ENCODE measurements around the gene CTIF.

The CTIF gene

DNA sequence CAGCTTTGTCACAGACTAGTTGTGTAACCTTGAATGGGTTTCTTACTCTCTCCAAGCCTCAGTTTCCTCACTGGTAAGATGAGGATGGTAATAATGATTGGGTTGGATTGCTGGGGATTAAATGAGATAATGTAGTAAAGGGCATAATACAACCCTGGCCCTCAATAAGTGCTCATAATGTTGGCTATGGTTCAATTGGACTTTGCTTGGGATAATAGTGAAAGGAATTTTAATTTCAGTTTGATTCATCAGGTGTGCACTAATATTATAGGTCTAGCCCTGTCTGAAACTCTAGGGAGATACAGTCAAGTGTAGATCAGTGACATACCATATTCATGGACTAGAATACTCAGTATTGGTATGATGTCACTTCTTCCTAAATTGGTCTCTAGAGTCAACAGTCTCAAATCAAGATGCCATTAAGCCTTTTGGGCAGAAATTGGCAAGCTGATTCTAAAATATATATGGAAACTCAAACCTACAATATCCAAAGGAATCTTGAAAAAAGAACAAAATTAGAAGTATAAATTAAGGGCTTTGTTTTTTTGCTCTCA lies 250.5 kb downstream of the CTIF start:
- H3F3A ChIP-seq (ENCODE audit: insufficient read depth), result no peaks in the 10 kb centered on the region
- H3K79me2 ChIP-seq (ENCODE audit: insufficient read depth, low read length), result no peaks in the 10 kb centered on the region
- no peaks in the 10 kb centered on the region for H3K9me3 ChIP-seq (ENCODE audit: insufficient read depth, low read length)
- H3K27ac ChIP-seq (ENCODE audit: low read depth, low read length), result no peak overlapping the region
- H3K9me2 ChIP-seq (replicated peaks; ENCODE audit: insufficient read depth, low read length), result no peaks in the 10 kb centered on the region
- TF ChIP-seq CTCF (IDR thresholded peaks at IDR 0.05; ENCODE audit: insufficient read depth, low read length, poor library complexity, severe bottlenecking), result no peak
- no peak for TF ChIP-seq EZH2phosphoT487 (conservative IDR thresholded peaks at IDR 0.05; ENCODE audit: low read length)
- H3K9ac ChIP-seq (ENCODE audit: low read length), result no peak overlapping the region
- no peaks in the 10 kb centered on the region for H3K36me3 ChIP-seq (ENCODE audit: low read length)
- H2AFZ ChIP-seq (ENCODE audit: low read depth, low read length, severe bottlenecking), result no peak overlapping the region
- no peaks in the 10 kb centered on the region for H4K20me1 ChIP-seq (ENCODE audit: low read depth, low read length)
- no peak overlapping the region for H3K4me3 ChIP-seq (ENCODE audit: insufficient read depth, low read length, poor library complexity, severe bottlenecking)
- H3K4me2 ChIP-seq (ENCODE audit: low read depth, low read length, poor library complexity, severe bottlenecking), result no peak overlapping the region
- H3K27me3 ChIP-seq (ENCODE audit: low read length), result no peaks in the 10 kb centered on the region

GRCh38 chr18:48790226-48790863 lies 251.5 kb downstream of the CTIF start:
- H3K27me3 ChIP-seq (ENCODE audit: low read length), result no peaks in the 10 kb centered on the region
- H3K36me3 ChIP-seq (ENCODE audit: low read length), result no peaks in the 10 kb centered on the region
- H3K9ac ChIP-seq (ENCODE audit: low read length), result no peak overlapping the region
- no peak overlapping the region for H3K4me2 ChIP-seq (ENCODE audit: low read depth, low read length, poor library complexity, severe bottlenecking)
- no peak overlapping the region for H3K4me3 ChIP-seq (ENCODE audit: insufficient read depth, low read length, poor library complexity, severe bottlenecking)
- H3K27ac ChIP-seq (ENCODE audit: low read depth, low read length), result no peak overlapping the region
- TF ChIP-seq EZH2phosphoT487 (conservative IDR thresholded peaks at IDR 0.05; ENCODE audit: low read length), result no peak
- no peak for TF ChIP-seq CTCF (IDR thresholded peaks at IDR 0.05; ENCODE audit: insufficient read depth, low read length, poor library complexity, severe bottlenecking)
- no peaks in the 10 kb centered on the region for H4K20me1 ChIP-seq (ENCODE audit: low read depth, low read length)
- H3K9me3 ChIP-seq (ENCODE audit: insufficient read depth, low read length), result no peaks in the 10 kb centered on the region
- no peaks in the 10 kb centered on the region for H3F3A ChIP-seq (ENCODE audit: insufficient read depth)
- H3K79me2 ChIP-seq (ENCODE audit: insufficient read depth, low read length), result no peaks in the 10 kb centered on the region
- no peaks in the 10 kb centered on the region for H3K9me2 ChIP-seq (replicated peaks; ENCODE audit: insufficient read depth, low read length)
- H2AFZ ChIP-seq (ENCODE audit: low read depth, low read length, severe bottlenecking), result no peak overlapping the region

GRCh38 chr18:48790869-48791635 lies 252.2 kb downstream of the CTIF start:
- H3K9me2 ChIP-seq (replicated peaks; ENCODE audit: insufficient read depth, low read length), result no peaks in the 10 kb centered on the region
- H4K20me1 ChIP-seq (ENCODE audit: low read depth, low read length), result no peaks in the 10 kb centered on the region
- no peaks in the 10 kb centered on the region for H3K27me3 ChIP-seq (ENCODE audit: low read length)
- H3K36me3 ChIP-seq (ENCODE audit: low read length), result no peaks in the 10 kb centered on the region
- no peak overlapping the region for H3K4me2 ChIP-seq (ENCODE audit: low read depth, low read length, poor library complexity, severe bottlenecking)
- TF ChIP-seq EZH2phosphoT487 (conservative IDR thresholded peaks at IDR 0.05; ENCODE audit: low read length) (no peak), CTCF (IDR thresholded peaks at IDR 0.05; ENCODE audit: insufficient read depth, low read length, poor library complexity, severe bottlenecking) (no peak)
- H3K9me3 ChIP-seq (ENCODE audit: insufficient read depth, low read length), result no peaks in the 10 kb centered on the region
- no peaks in the 10 kb centered on the region for H3F3A ChIP-seq (ENCODE audit: insufficient read depth)
- H2AFZ ChIP-seq (ENCODE audit: low read depth, low read length, severe bottlenecking), result no peak overlapping the region
- no peak overlapping the region for H3K9ac ChIP-seq (ENCODE audit: low read length)
- no peaks in the 10 kb centered on the region for H3K79me2 ChIP-seq (ENCODE audit: insufficient read depth, low read length)
- H3K27ac ChIP-seq (ENCODE audit: low read depth, low read length), result no peak overlapping the region
- H3K4me3 ChIP-seq (ENCODE audit: insufficient read depth, low read length, poor library complexity, severe bottlenecking), result no peak overlapping the region
